Frontal cortex (tissue), 4 donors: ENCODE data around the gene AQP1. TPM values are rescaled to one million over a fixed set of nuclear protein-coding genes. Genes with fewer than 3 reads are reported as not detected.

Experiments used
- DNase-seq, 2 donors: peaks; one replicate each; pipeline ENCODE4 v3.0.0; 2012; ENCODE audit warnings: low spot score in 2 of 2
- FAIRE-seq: peaks from 2 replicates; lab custom pipeline; 2012; peaks lifted over from hg19 to GRCh38; lab: Jason Lieb, UNC
- total RNA-seq: library from RNA; depleted of rRNA; stranded (reverse); fragments of >200 nt; gene quantifications from one replicate; pipeline ENCODE4 v1.2.3, GENCODE V29; 2014
- donor health status: control.
- donor health status: control.
- donor health status: control.

Gene AQP1
- total RNA-seq, 1 donor from 2014 or later = 0.82 TPM

DNA sequence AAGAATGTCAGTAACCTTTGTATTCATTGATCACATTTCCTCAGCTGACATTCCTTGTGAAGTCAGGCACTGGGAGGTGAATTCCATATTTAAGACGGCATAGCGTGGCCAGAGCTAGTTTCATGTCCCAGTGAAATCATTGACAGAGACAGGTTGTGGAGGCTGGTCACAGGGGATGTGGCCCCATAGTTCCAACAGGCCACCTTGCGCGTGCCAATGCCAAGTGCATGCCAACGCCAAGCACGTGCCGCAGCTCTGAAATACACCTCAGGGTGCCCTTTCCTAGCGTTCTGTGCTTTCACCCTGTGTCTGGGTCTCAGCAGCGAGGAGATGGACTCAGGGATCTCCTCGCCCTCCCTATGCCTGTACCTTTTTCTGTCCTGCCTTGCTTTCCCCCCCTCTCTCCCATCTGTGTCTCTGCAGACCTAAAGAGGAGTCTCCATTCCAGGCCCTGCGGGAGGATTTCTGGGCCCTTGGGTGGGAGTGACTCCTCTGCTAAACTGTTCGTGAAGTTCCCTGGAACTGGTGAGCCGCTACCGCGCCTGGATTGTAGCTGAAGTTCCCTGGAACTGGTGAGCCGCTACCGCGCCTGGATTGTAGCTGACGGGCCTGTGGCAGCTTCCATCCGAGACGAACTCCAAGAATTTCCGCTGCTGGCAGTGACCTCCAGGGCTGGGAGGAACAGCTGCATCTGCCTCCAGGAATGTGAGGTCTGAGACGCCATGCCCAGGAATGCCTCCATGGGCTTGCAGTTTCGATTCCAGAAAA is 19.7 kb downstream of the AQP1 start:
- DNase-seq (no peak), FAIRE-seq (no peak)

DNA sequence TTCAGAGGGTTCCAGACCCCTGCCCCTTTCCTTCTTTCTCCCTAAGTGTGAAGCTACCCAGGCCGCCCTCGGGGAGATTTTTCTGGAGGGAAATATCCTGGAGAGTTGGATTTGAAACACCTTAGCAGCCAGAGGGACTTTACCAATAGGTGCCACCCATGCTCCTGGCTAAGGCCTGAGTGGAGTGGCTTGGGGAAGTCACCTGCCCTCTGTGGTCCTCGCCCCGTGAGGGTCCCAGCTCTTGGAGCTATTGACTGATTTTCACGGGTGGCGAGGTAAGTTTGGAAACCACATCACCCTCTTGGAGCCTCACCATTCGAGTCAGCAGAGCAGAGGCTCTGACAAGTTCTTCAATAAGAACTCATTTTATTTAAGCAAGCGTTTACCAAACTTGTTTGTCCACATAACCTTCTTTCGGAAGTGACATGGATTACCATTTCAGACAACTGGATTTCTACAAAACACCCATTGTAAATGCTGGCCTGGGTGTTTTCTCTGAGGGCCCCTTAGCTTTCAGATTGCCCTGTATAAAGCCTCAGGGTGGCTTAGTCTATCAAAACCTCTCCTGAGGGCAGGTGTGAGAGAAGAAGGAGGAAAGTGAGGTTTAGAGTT is 20.4 kb downstream of the AQP1 start:
- no peak for FAIRE-seq

GRCh38 chr7:30932562-30932961 is 20.9 kb downstream of the AQP1 start:
- FAIRE-seq = no peak
- DNase-seq = peak in 1 of 2 donors; percentile 3

More for the DNA sequence above, 20.4 kb downstream of the AQP1 start:
- DNase-seq = peak in 1 of 2 donors; percentile 1

DNA sequence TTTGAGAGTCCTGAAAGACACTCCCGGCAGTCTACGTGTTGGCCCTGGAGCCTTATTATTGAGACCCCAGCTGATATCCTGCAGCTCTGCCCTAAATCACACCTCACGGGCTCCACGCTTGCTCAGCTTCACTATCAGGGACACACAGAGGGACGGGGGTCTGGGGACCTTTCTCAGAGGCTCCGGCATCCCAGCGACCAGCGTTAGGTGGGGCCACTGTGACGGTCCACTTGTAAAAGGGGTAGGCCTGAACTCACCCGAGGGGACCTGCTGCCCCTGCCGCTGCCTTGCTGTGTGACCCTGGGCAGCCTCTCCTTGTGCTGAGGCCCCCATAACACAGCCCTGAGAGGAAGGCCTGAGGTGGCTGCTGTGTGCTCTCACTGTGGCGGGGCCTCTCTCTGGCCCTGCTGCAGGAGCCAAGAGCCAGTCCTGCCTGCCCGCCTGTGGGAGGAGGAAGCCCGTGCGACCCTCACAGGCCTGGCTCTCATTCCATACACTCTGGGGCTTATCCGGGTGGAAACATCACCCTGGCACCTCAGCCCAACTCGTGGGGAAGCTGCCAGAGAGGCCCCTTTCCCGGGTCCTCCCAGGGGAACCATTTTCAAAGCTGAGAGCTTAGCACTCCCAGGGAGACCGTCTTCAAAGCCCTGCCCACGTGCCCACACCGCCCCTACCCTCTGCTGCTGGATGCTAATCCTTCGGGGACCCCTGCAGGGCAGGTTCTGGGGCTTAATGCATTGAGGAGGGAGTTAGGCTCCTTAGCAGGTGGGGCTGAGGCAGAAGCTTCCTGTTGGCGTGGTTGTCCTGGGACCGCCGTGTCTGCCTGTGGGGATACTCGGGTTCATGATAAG is 21.7 kb downstream of the AQP1 start:
- FAIRE-seq (no peak), DNase-seq (no peak)

GRCh38 chr7:30934225-30934624 is 22.6 kb downstream of the AQP1 start:
- FAIRE-seq = no peak
- no peak for DNase-seq

GRCh38 chr7:30934732-30935568 is 23.3 kb downstream of the AQP1 start:
- DNase-seq = no peak
- FAIRE-seq = no peak

GRCh38 chr7:30935569-30935877 is 23.9 kb downstream of the AQP1 start:
- DNase-seq (no peak), FAIRE-seq (no peak)

DNA sequence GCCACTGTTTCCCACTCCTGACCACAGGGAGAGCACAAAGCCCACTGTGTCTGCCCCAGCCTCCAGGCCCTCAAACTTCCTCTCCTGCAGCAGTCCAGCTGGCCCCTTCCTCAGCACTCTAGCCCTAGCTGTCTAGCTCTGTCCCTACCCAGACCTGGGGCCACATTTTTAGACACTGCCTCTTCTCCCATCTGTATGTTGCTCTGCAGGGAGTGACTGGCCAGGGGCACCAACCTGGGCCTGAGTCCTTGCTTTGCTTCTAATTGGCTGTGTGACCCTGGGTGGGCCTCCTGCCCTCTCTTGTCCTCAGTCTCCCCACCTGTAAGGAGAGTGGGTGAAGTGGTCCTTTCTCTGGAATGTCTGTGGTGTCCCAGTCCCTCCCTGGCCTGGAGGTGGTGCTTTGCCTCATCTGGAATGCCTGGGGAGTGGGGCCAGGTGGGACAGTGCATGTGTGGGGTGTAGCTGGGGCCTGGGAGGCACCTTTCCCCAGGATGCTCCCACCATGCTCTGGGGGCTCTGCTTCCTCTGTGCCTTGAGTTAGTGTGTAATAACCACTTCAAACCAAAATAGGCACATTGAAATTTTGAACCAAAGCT is 25.1 kb downstream of the AQP1 start:
- FAIRE-seq (no peak), DNase-seq (peak in 1 of 2 donors; percentile 5)

GRCh38 chr7:30937416-30937815 is 25.8 kb downstream of the AQP1 start:
- FAIRE-seq (no peak), DNase-seq (no peak)

- DNase-seq (peak in 1 of 2 donors; percentile 65), FAIRE-seq (no peak)
Observed at GRCh38 chr7:30938435-30939316, 27.0 kb downstream of the AQP1 start.

DNA sequence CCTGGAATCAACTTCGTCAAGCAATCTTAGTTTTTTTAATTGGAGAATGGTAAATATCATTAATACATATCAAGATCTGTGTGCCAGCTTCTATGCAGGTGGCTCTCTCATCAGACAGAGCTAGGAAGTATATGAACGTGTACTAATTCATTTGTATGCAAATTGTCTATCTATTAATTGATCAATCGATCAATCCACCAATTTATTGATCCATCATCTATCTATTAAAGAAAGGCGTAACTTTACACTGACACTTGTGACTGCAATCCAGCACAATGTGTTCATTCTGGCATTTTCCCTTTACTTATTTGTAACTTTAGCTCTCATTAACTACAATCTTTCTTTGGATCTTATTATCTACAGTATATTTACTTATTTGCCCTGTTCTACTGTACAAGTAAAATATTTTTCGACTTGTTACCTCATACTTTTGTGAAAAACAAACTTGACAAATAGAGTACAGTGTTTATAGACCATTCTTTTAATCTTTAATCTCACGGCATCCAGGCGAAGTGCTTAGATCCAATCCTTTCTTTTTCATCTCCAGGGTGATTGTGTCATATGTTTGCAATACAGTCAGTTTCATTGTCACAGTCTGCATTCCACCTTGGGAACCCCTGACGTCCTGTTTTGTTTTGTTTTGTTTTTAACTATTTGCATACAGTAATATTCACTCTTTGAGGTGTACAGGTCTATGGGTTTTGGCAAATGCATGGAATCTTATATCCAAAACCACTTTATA is 30.1 kb downstream of the AQP1 start:
- DNase-seq (no peak), FAIRE-seq (no peak)

- DNase-seq = no peak
- FAIRE-seq = no peak
Observed at GRCh38 chr7:30950197-30950596, 38.5 kb downstream of the AQP1 start.

DNA sequence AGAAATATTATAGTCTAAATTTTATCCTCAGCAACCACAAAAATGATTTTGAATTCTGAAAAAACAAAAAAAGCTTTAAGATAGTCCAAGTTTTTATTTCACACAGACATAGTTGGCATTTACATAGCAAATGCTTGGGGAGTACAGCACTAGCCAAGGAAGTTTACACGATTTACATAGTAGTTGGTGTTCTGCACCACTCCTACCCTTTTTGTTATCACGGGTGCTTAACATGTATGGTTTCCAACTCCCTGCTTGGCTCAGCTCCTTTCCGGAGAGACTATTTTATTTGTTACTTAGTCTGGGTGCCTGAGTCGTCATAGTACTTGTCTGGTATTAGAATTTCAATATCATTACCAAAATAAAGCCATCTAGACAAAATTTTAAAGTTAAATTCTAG is 43.3 kb downstream of the AQP1 start:
- DNase-seq = no peak

DNA sequence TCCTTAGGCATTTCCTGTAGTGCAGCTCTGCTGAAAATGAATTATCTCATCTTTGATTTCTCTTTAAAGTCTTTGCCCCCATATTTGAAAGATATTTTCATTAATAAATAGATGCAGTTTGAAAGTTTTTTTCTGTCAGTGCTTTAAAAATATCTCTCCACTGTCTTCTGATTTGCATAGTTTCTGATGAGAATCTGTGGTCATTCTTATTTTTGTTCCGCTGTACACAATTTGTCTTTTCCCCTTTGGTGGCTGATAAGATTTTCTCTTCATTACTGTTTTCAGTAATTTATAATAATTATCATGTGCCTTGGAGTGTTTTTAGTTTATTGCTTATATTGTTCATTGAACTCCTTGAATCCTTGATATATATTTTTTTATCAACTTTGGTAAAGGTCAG is 45.1 kb downstream of the AQP1 start:
- no peak for FAIRE-seq
- no peak for DNase-seq

More for the DNA sequence above, 43.3 kb downstream of the AQP1 start:
- FAIRE-seq = no peak

GRCh38 chr7:30963842-30964241 is 52.2 kb downstream of the AQP1 start, which contains the start of gene GHRHR:
TSS of gene GHRHR (plus strand) at chr7:30963953. CDS start at chr7:30964069, 116 bp downstream.
- no peak for DNase-seq
- no peak for FAIRE-seq

DNA sequence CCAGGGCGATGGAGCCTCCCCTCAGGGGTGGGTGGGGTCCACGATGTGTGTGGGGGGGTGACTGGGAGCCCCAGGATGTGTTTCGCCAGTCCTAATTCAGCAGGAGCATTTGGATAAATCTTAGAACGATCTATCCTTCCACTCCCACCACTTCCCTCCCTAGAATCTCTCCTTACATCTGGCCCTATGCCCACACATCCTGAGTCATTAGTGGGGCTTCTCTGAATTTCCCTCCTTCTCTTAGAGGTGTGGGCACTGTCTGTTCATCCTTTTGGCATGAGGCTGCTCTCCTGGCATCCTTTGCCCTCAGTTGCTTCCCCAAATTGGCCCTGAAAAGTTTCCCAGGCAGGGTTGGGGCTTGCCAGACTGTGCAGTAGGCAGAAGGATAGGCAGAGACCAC is 53.7 kb downstream of the AQP1 start:
- FAIRE-seq = no peak
- DNase-seq = peak in 1 of 2 donors; percentile 45

DNA sequence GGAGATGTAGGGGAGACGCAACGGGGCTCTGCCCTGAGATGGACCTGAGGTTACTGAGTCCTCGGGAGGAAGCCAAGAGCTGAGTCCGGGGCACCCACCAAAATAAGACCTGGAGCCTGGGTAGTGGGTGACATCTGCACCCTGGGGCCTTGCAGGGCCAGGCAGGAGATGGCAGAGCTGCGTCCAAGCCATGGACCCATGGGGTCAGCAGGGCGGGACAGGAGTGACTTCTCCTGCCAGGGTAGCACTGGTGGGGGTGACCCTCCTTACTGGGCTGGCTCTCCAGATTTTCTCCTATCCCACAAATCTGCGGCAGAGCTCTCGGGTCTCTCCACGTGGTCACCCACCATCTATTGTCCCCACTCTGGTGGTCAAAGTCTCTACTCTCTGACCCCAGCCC is 54.2 kb downstream of the AQP1 start:
- no peak for FAIRE-seq
- DNase-seq = no peak

- no peak for DNase-seq
- no peak for FAIRE-seq
Observed at GRCh38 chr7:30968294-30968693, 56.6 kb downstream of the AQP1 start.
